Measurements from ENCODE around the gene CUEDC1. TPM values are rescaled to one million over a fixed set of nuclear protein-coding genes. Genes with fewer than 3 reads are reported as not detected.

The CUEDC1 gene
- total and polyA plus RNA-seq, 2 of the 13 experiments (the other 11 are each of a cell fraction or from before 2014, with no cell fraction given): 7.4 to 12.9 TPM

DNA sequence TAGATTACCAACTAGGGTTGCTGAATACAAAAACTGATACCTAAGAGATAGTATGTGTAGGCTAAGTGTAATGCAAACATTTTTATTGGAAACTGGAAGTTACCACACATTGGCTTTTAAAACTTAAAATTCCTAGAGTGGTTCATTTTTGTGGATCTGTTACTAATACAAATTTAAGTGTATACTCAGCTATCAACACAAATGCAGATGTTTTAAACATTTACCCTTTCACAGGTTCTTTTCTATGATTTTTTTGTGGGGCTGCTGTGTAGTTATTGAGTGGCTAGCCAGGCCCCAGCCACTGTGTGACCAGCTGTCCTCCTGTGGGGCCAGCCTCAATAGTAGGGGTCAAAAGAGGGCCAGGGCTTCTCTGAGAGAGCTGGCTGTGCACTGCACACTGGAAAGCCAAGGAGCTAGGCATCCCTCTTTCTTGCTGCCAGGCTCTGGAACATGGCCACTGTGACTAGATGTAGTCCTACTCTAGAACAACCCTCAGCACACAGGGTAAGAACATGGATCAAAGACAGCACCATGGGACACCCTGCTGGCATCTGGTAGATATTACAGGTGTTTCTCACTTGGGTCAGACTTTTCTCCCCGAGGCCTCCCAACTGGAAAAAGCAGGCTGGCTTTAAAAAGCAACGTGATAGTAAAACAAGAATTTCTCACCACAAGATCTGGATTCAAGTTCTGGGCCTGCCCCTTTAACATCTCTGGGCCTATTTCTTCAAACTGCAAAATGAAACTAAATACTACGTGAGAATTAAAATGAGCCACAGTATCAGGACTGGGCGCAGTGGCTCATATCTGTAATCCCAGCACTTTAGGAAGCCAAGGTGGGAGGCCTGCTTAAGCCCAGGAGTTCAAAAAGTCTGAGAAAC, 40.1 kb upstream of the CUEDC1 start (continued):
- TF ChIP-seq MAFK (conservative IDR thresholded peaks at IDR 0.05 in 1 of 2, IDR thresholded peaks at IDR 0.05 in 1 of 2; ENCODE audit: low read length in 2 of 2): no peak
- no peak for TF ChIP-seq NFRKB (IDR thresholded peaks at IDR 0.05)
- TF ChIP-seq NBN (conservative IDR thresholded peaks at IDR 0.05): no peak
- TF ChIP-seq ZNF468 (CRISPR knock-in tag; IDR thresholded peaks at IDR 0.05): no peak
- TF ChIP-seq XRCC5 (optimal IDR thresholded peaks at IDR 0.05; ENCODE audit: low read length): peak; percentile 26
- TF ChIP-seq ZMYM2 (CRISPR knock-in tag; IDR thresholded peaks at IDR 0.05): no peak
- peak; percentile 72 for TF ChIP-seq BORCS8-MEF2B (CRISPR knock-in tag; IDR thresholded peaks at IDR 0.05)
- TF ChIP-seq YY1 (IDR thresholded peaks at IDR 0.05; ENCODE audit: insufficient read depth, insufficient replicate concordance, low read depth, low read length): peak; percentile 12
- 0 out of 2 replicates have a peak, but pooled peaks have one; percentile 31 for TF ChIP-seq TMF1 (CRISPR knock-in tag; IDR thresholded peaks at IDR 0.05; ENCODE audit: low read depth)
- no peak for TF ChIP-seq ZNF143 (CRISPR knock-in tag; IDR thresholded peaks at IDR 0.05)
- TF ChIP-seq, protein P1, sequence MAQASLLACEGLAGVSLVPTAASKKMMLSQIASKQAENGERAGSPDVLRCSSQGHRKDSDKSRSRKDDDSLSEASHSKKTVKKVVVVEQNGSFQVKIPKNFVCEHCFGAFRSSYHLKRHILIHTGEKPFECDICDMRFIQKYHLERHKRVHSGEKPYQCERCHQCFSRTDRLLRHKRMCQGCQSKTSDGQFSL (CRISPR knock-in tag; IDR thresholded peaks at IDR 0.05): no peak
- no peak for TF ChIP-seq HNF4G (IDR thresholded peaks at IDR 0.05; ENCODE audit: borderline replicate concordance, low read depth, low read length)
- no peak for TF ChIP-seq HNF4G (CRISPR knock-in tag; IDR thresholded peaks at IDR 0.05; ENCODE audit: borderline replicate concordance, low read depth)
- TF ChIP-seq, protein P2, sequence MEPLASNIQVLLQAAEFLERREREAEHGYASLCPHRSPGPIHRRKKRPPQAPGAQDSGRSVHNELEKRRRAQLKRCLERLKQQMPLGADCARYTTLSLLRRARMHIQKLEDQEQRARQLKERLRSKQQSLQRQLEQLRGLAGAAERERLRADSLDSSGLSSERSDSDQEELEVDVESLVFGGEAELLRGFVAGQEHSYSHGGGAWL (CRISPR knock-in tag; IDR thresholded peaks at IDR 0.05): 0 out of 2 replicates have a peak, but pooled peaks have one; percentile 39
- no peak for TF ChIP-seq ELF4 (CRISPR knock-in tag; IDR thresholded peaks at IDR 0.05; ENCODE audit: borderline replicate concordance)
- TF ChIP-seq ZFP36L1 (CRISPR knock-in tag; IDR thresholded peaks at IDR 0.05): no peak
- no peak for TF ChIP-seq CBFB (CRISPR knock-in tag; IDR thresholded peaks at IDR 0.05)
- TF ChIP-seq, protein P3, sequence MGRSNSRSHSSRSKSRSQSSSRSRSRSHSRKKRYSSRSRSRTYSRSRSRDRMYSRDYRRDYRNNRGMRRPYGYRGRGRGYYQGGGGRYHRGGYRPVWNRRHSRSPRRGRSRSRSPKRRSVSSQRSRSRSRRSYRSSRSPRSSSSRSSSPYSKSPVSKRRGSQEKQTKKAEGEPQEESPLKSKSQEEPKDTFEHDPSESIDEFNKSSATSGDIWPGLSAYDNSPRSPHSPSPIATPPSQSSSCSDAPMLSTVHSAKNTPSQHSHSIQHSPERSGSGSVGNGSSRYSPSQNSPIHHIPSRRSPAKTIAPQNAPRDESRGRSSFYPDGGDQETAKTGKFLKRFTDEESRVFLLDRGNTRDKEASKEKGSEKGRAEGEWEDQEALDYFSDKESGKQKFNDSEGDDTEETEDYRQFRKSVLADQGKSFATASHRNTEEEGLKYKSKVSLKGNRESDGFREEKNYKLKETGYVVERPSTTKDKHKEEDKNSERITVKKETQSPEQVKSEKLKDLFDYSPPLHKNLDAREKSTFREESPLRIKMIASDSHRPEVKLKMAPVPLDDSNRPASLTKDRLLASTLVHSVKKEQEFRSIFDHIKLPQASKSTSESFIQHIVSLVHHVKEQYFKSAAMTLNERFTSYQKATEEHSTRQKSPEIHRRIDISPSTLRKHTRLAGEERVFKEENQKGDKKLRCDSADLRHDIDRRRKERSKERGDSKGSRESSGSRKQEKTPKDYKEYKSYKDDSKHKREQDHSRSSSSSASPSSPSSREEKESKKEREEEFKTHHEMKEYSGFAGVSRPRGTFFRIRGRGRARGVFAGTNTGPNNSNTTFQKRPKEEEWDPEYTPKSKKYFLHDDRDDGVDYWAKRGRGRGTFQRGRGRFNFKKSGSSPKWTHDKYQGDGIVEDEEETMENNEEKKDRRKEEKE (IDR thresholded peaks at IDR 0.05): no peak
- no peak for TF ChIP-seq HOXD1 (CRISPR knock-in tag; IDR thresholded peaks at IDR 0.05)
- TF ChIP-seq, protein P4, sequence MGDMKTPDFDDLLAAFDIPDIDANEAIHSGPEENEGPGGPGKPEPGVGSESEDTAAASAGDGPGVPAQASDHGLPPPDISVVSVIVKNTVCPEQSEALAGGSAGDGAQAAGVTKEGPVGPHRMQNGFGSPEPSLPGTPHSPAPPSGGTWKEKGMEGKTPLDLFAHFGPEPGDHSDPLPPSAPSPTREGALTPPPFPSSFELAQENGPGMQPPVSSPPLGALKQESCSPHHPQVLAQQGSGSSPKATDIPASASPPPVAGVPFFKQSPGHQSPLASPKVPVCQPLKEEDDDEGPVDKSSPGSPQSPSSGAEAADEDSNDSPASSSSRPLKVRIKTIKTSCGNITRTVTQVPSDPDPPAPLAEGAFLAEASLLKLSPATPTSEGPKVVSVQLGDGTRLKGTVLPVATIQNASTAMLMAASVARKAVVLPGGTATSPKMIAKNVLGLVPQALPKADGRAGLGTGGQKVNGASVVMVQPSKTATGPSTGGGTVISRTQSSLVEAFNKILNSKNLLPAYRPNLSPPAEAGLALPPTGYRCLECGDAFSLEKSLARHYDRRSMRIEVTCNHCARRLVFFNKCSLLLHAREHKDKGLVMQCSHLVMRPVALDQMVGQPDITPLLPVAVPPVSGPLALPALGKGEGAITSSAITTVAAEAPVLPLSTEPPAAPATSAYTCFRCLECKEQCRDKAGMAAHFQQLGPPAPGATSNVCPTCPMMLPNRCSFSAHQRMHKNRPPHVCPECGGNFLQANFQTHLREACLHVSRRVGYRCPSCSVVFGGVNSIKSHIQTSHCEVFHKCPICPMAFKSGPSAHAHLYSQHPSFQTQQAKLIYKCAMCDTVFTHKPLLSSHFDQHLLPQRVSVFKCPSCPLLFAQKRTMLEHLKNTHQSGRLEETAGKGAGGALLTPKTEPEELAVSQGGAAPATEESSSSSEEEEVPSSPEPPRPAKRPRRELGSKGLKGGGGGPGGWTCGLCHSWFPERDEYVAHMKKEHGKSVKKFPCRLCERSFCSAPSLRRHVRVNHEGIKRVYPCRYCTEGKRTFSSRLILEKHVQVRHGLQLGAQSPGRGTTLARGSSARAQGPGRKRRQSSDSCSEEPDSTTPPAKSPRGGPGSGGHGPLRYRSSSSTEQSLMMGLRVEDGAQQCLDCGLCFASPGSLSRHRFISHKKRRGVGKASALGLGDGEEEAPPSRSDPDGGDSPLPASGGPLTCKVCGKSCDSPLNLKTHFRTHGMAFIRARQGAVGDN (CRISPR knock-in tag; IDR thresholded peaks at IDR 0.05): peak; percentile 36
- TF ChIP-seq SUZ12 (IDR thresholded peaks at IDR 0.05; ENCODE audit: low read depth, low read length): no peak
- peak; percentile 39; the same call in 1 of the 2 replicates for TF ChIP-seq CAMTA2 (CRISPR knock-in tag; IDR thresholded peaks at IDR 0.05; ENCODE audit: borderline replicate concordance)
- TF ChIP-seq ZSCAN25 (CRISPR knock-in tag; IDR thresholded peaks at IDR 0.05): no peak
- TF ChIP-seq U2AF2 (IDR thresholded peaks at IDR 0.05; ENCODE audit: low read depth, low read length): no peak

Measured in HepG2 (cell line).